Activated T-cell treated with anti-CD3 and anti-CD28 coated beads for 24 hours (primary cell): ENCODE data around the gene ANKRD52.
A peak's percentile ranks its signal among the peaks of the same experiment; 100 is the strongest.

Source experiments
- DNase-seq: peaks from one replicate; pipeline ENCODE4 v3.0.0-alpha.2; 2020; ENCODE audit warnings: low read depth

Gene ANKRD52

GRCh38 chr12:56241424-56242303 is 16.5 kb downstream of the ANKRD52 start:
- DNase-seq, result no peak

GRCh38 chr12:56237552-56237951 is 20.6 kb downstream of the ANKRD52 start:
- DNase-seq, result no peak

- DNase-seq, result no peak
These were observed 21.2 kb downstream of the ANKRD52 start for GRCh38 chr12:56236985-56237384.

GRCh38 chr12:56236091-56236490 is 22.1 kb downstream of the ANKRD52 start:
- DNase-seq, result no peak

- DNase-seq, result no peak
These were observed 23.3 kb downstream of the ANKRD52 start for GRCh38 chr12:56234746-56235436.

- no peak for DNase-seq
These were observed 27.0 kb downstream of the ANKRD52 start for GRCh38 chr12:56231184-56231582.

GRCh38 chr12:56230432-56231183 is 27.6 kb downstream of the ANKRD52 start:
- no peak for DNase-seq

- DNase-seq, result no peak
These were observed 28.2 kb downstream of the ANKRD52 start, which contains the start of gene SLC39A5 for GRCh38 chr12:56229916-56230431. Gene SLC39A5 (plus strand): TSS chr12:56230051. CDS start chr12:56231275, 1,224 bp downstream.

- DNase-seq, result no peak
These were observed 29.1 kb downstream of the ANKRD52 start for GRCh38 chr12:56229082-56229481.

GRCh38 chr12:56224954-56225353 is 33.2 kb downstream of the ANKRD52 start:
- DNase-seq, result no peak

GRCh38 chr12:56224102-56224701 is 34.0 kb downstream of the ANKRD52 start, which contains the start of gene NABP2:
Gene NABP2 (plus strand): TSS chr12:56224342. CDS start chr12:56224857, 515 bp downstream.
- peak; percentile 95 for DNase-seq

- DNase-seq, result no peak
These were observed 34.5 kb downstream of the ANKRD52 start for GRCh38 chr12:56223571-56224101.

GRCh38 chr12:56222531-56222895 is 35.7 kb downstream of the ANKRD52 start:
- no peak for DNase-seq

- peak; percentile 89 for DNase-seq
These were observed 36.2 kb downstream of the ANKRD52 start, which contains the start of gene RNF41 for GRCh38 chr12:56221757-56222530. Gene RNF41 (minus strand): TSS chr12:56221922. CDS start chr12:56214047, 7,875 bp downstream.

GRCh38 chr12:56221232-56221756 is 36.9 kb downstream of the ANKRD52 start:
- no peak for DNase-seq

GRCh38 chr12:56220611-56221231 is 37.5 kb downstream of the ANKRD52 start:
- DNase-seq, result no peak

GRCh38 chr12:56219840-56220239 is 38.3 kb downstream of the ANKRD52 start:
- DNase-seq, result no peak

GRCh38 chr12:56216461-56216860 is 41.7 kb downstream of the ANKRD52 start:
- no peak for DNase-seq

GRCh38 chr12:56213878-56214277 is 44.3 kb downstream of the ANKRD52 start:
- no peak for DNase-seq

GRCh38 chr12:56212361-56212760 is 45.8 kb downstream of the ANKRD52 start:
- no peak for DNase-seq
